Uterus (tissue), 2 donors: ENCODE results near the gene MND1.

Source experiments
- POLR2A ChIP-seq, 2 donors: fragments of 450-650 bp; IDR thresholded peaks; one replicate each; pipeline ENCODE4 v1.6.1; 2016; ENCODE audit warnings: antibody characterized with exemption in 2 of 2, mild to moderate bottlenecking in 1 of 2, moderate library complexity in 1 of 2
- TF ChIP-seq, protein P1 (sequence below), 4 experiments: fragments of 200-600 bp in 2 of 4; fragments of 450-650 bp in 2 of 4; sonication (generic) in 2 of 4; IDR thresholded peaks; one replicate each; pipeline ENCODE4 v1.5.1; 2016 to 2019; ENCODE audit warnings: antibody characterized with exemption in 4 of 4, mild to moderate bottlenecking in 2 of 4, moderate library complexity in 1 of 4

- TF ChIP-seq, protein P1, sequence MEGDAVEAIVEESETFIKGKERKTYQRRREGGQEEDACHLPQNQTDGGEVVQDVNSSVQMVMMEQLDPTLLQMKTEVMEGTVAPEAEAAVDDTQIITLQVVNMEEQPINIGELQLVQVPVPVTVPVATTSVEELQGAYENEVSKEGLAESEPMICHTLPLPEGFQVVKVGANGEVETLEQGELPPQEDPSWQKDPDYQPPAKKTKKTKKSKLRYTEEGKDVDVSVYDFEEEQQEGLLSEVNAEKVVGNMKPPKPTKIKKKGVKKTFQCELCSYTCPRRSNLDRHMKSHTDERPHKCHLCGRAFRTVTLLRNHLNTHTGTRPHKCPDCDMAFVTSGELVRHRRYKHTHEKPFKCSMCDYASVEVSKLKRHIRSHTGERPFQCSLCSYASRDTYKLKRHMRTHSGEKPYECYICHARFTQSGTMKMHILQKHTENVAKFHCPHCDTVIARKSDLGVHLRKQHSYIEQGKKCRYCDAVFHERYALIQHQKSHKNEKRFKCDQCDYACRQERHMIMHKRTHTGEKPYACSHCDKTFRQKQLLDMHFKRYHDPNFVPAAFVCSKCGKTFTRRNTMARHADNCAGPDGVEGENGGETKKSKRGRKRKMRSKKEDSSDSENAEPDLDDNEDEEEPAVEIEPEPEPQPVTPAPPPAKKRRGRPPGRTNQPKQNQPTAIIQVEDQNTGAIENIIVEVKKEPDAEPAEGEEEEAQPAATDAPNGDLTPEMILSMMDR (IDR thresholded peaks at IDR 0.05): no peak
- TF ChIP-seq POLR2A (IDR thresholded peaks at IDR 0.05): no peak
Observed at GRCh38 chr4:153398713-153399112, 54.2 kb downstream of the MND1 start.
